ENCODE measurements around the gene SAP25. TPM values are rescaled to one million over a fixed set of nuclear protein-coding genes. Genes with fewer than 3 reads are reported as not detected.
"Not testable (repeated sequence)": the region's sequence is repeated elsewhere in the genome, so short reads cannot be mapped to it uniquely, and the experiment has no call there.

Gene SAP25
- total RNA-seq, 1 donor from 2014 or later = 0.32 TPM

- no peak for ATAC-seq
Measured at GRCh38 chr7:100556541-100556940, 17.2 kb downstream of the SAP25 start.

- no peak for ATAC-seq
Measured at GRCh38 chr7:100555701-100556100, 18.0 kb downstream of the SAP25 start.

- no peak for ATAC-seq
Measured at GRCh38 chr7:100553032-100553431, 20.7 kb downstream of the SAP25 start.

- no peak for ATAC-seq
Measured at GRCh38 chr7:100552532-100552931, 21.2 kb downstream of the SAP25 start.

- not testable (repeated sequence) for ATAC-seq
Measured at GRCh38 chr7:100548446-100548845, 25.3 kb downstream of the SAP25 start.

- ATAC-seq = no peak
Measured at GRCh38 chr7:100547872-100548271, 25.8 kb downstream of the SAP25 start.

GRCh38 chr7:100546926-100547800 lies 26.5 kb downstream of the SAP25 start:
- ATAC-seq = no peak

- peak; percentile 57 for ATAC-seq
Measured at GRCh38 chr7:100546129-100546925, 27.4 kb downstream of the SAP25 start.

GRCh38 chr7:100545360-100546128 lies 28.2 kb downstream of the SAP25 start:
- ATAC-seq = peak; percentile 91

- peak; percentile 43 for ATAC-seq
Measured at GRCh38 chr7:100544967-100545359, 28.7 kb downstream of the SAP25 start.

GRCh38 chr7:100544386-100544785 lies 29.3 kb downstream of the SAP25 start:
- ATAC-seq = no peak

GRCh38 chr7:100543586-100543985 lies 30.1 kb downstream of the SAP25 start:
- no peak for ATAC-seq

- not testable (repeated sequence) for ATAC-seq
Measured at GRCh38 chr7:100541309-100541708, 32.4 kb downstream of the SAP25 start.

GRCh38 chr7:100540073-100540723 lies 33.5 kb downstream of the SAP25 start:
- ATAC-seq = no peak

- peak; percentile 22 for ATAC-seq
Measured at GRCh38 chr7:100539436-100540006, 34.2 kb downstream of the SAP25 start.

- ATAC-seq = peak; percentile 100
Measured at GRCh38 chr7:100538654-100539435, 34.9 kb downstream of the SAP25 start, which contains the start of gene AGFG2. Gene AGFG2 (plus strand): TSS chr7:100539203. CDS start chr7:100539347, 144 bp downstream.

GRCh38 chr7:100538348-100538653 lies 35.4 kb downstream of the SAP25 start:
- ATAC-seq = no peak

GRCh38 chr7:100536695-100537094 lies 37.0 kb downstream of the SAP25 start:
- ATAC-seq = not testable (repeated sequence)

GRCh38 chr7:100535982-100536381 lies 37.7 kb downstream of the SAP25 start:
- ATAC-seq = not testable (repeated sequence)

GRCh38 chr7:100532165-100533022 lies 41.3 kb downstream of the SAP25 start:
- no peak for ATAC-seq
